Loucy (cell line): ENCODE measurements around the gene SLC23A2.

Source experiments
- EZH2phosphoT487 ChIP-seq: fragments of 200-600 bp; IDR thresholded peaks from 2 replicates; pipeline ENCODE4 v1.6.1; 2018; ENCODE audit warnings: antibody characterized with exemption, mild to moderate bottlenecking, moderate library complexity, borderline replicate concordance
- TF ChIP-seq, protein P1 (sequence below): fragments of 200-600 bp; sonication (generic); conservative IDR thresholded peaks from 2 replicates; pipeline ENCODE4 v1.5.1; 2014; ENCODE audit warnings: mild to moderate bottlenecking, antibody characterized with exemption, low read length

DNA sequence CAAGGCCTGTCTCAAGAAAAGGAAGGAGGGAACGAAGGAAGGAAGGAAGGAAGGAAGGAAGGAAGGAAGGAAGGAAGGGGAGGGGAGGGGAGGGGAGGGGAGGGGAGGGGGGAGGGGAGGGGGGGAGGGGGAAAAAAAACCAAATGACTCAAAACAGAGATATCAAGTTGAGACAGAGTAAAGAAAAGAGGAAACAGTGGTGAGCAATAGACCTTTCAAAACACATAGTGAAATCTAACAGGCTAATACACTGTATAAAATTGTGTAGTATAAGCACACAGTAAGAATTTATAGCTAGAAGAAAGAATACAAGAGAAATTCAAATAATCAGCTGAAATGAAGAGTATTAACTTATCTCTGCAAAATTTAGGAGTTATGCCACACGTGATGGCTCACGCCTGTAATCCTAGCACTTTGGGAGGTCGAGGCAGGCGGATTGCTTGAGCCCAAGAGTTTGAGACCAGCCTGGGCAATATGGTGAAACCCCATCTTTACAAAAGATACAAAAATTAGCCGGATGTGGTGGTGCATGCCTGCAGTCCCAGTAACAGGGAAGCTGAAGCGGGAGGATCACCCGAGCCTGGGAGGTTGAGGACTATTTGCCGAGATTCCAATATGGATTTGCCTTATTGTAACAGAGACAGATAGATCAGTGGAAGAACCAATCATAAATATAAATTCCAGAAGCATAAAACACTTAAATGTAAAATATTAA, 156.4 kb downstream of the SLC23A2 start:
- TF ChIP-seq, protein P1, sequence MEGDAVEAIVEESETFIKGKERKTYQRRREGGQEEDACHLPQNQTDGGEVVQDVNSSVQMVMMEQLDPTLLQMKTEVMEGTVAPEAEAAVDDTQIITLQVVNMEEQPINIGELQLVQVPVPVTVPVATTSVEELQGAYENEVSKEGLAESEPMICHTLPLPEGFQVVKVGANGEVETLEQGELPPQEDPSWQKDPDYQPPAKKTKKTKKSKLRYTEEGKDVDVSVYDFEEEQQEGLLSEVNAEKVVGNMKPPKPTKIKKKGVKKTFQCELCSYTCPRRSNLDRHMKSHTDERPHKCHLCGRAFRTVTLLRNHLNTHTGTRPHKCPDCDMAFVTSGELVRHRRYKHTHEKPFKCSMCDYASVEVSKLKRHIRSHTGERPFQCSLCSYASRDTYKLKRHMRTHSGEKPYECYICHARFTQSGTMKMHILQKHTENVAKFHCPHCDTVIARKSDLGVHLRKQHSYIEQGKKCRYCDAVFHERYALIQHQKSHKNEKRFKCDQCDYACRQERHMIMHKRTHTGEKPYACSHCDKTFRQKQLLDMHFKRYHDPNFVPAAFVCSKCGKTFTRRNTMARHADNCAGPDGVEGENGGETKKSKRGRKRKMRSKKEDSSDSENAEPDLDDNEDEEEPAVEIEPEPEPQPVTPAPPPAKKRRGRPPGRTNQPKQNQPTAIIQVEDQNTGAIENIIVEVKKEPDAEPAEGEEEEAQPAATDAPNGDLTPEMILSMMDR: no peak
- no peak for TF ChIP-seq EZH2phosphoT487
